H1 (cell line): Measurements from ENCODE around the gene AGGF1. TPM values are rescaled to one million over a fixed set of nuclear protein-coding genes. Genes with fewer than 3 reads are reported as not detected.

Experiments used
- EGR1 ChIP-seq: IDR thresholded peaks from 2 replicates; pipeline ENCODE4 v1.6.1; 2011; ENCODE audit warnings: low read depth, low read length, borderline replicate concordance
- EP300 ChIP-seq, 2 experiments: IDR thresholded peaks; 1 replicate in 1 of 2; 2 replicates in 1 of 2; pipeline ENCODE4 v1.6.1; 2011 to 2012; ENCODE audit warnings: low read depth in 2 of 2, low read length in 2 of 2, mild to moderate bottlenecking in 2 of 2, borderline replicate concordance in 1 of 2, inconsistent platforms in 1 of 2, moderate library complexity in 1 of 2
- polyA plus RNA-seq, 7 experiments: library from polyadenylated mRNA; depleted of rRNA in 3 of 7; stranded (reverse) in 5 of 7; unstranded in 2 of 7; fragments of >200 nt in 5 of 7; fragments of 200-250 nt in 2 of 7; gene quantifications; 1 replicate in 5 of 7; 2 replicates in 1 of 7; 4 replicates in 1 of 7; pipeline versions ENCODE4 v1.2.1 to v1.2.3, GENCODE V29; 2011 to 2013; ENCODE audit warnings: missing spikeins in 2 of 7, mixed read lengths in 2 of 7
- total RNA-seq: library from RNA; stranded (reverse); fragmentation: NEBNext Ultra II Directional; extraction: Animal tissue kit (Norgen Biotek cat#: 25700); gene quantifications from 2 replicates; pipeline ENCODE4 v1.2.1, GENCODE V29; 2021

Gene AGGF1
- total and polyA plus RNA-seq, 2 of the 8 experiments (the other 6 are each of a cell fraction or from before 2014, with no cell fraction given) = 7.3 to 19.0 TPM

- TF ChIP-seq EGR1 = no peak
- TF ChIP-seq EP300 (IDR thresholded peaks at IDR 0.05; ENCODE audit: borderline replicate concordance in 1 of 2, low read depth in 2 of 2, low read length in 2 of 2) = no peak
Observed at GRCh38 chr5:76983468-76983867, 46.7 kb upstream of the AGGF1 start (continued).
